Measurements from ENCODE around the gene UGP2. TPM values are rescaled to one million over a fixed set of nuclear protein-coding genes. Genes with fewer than 3 reads are reported as not detected.
"Not testable (repeated sequence)": the region's sequence is repeated elsewhere in the genome, so short reads cannot be mapped to it uniquely, and the experiment has no call there.

The UGP2 gene
- total RNA-seq, 4 donors from 2014 or later: 60.1 to 84.9 (median 65.2) TPM

- WGBS: 81% methylated on average over 3 of the region's 3 CpGs
- H3K4me1 ChIP-seq: peaks cover 55% of the 10 kb centered on the region
- no peaks in the 10 kb centered on the region for H3K9me3 ChIP-seq
- no peak overlapping the region for H3K27ac ChIP-seq
- H3K36me3 ChIP-seq: no peaks in the 10 kb centered on the region
- TF ChIP-seq CTCF (IDR thresholded peaks at IDR 0.05) (no peak), POLR2A (IDR thresholded peaks at IDR 0.05) (no peak), POLR2AphosphoS5 (IDR thresholded peaks at IDR 0.05) (no peak), EP300 (IDR thresholded peaks at IDR 0.05) (no peak)
- no peaks in the 10 kb centered on the region for H3K27me3 ChIP-seq
- DNase-seq (ENCODE audit: low spot score in 2 of 2): no peak
- no peak overlapping the region for H3K4me3 ChIP-seq
These were observed 4.2 kb downstream of the UGP2 start for GRCh38 chr2:63845866-63846265.

GRCh38 chr2:63846487-63846886 is 4.8 kb downstream of the UGP2 start:
- Histone ChIP-seq H3K27me3 (no peaks in the 10 kb centered on the region), H3K36me3 (no peaks in the 10 kb centered on the region), H3K27ac (no peak overlapping the region), H3K4me3 (no peak overlapping the region), H3K9me3 (no peaks in the 10 kb centered on the region), H3K4me1 (peaks cover 60% of the 10 kb centered on the region)
- no peak for TF ChIP-seq EP300 (IDR thresholded peaks at IDR 0.05)
- TF ChIP-seq POLR2AphosphoS5 (IDR thresholded peaks at IDR 0.05): no peak
- TF ChIP-seq CTCF (IDR thresholded peaks at IDR 0.05): no peak
- no peak for TF ChIP-seq POLR2A (IDR thresholded peaks at IDR 0.05)
- 46% methylated on average over 1 of the region's 1 CpG for WGBS
- DNase-seq (ENCODE audit: low spot score in 2 of 2): no peak

DNA sequence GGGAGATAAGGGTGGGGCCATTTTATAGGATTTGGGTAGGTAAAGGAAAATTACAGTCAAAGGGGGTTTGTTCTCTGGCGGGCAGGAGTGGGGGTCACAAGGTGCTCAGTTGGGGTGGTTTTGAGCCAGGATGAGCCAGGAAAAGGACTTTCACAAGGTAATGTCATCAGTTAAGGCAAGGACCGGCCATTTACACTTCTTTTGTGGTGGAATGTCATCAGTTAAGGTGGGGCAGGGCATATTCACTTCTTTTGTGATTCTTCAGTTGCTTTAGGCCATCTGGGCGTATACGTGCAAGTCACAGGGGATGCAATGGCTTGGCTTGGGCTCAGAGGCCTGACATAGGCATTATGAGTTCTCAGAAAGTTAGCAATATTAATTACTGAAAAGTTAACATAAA is 5.9 kb downstream of the UGP2 start:
- WGBS: 81% methylated on average over 4 of the region's 4 CpGs
- H3K27ac ChIP-seq: not testable (repeated sequence)
- H3K4me1 ChIP-seq: peaks cover 61% of the 10 kb centered on the region

DNA sequence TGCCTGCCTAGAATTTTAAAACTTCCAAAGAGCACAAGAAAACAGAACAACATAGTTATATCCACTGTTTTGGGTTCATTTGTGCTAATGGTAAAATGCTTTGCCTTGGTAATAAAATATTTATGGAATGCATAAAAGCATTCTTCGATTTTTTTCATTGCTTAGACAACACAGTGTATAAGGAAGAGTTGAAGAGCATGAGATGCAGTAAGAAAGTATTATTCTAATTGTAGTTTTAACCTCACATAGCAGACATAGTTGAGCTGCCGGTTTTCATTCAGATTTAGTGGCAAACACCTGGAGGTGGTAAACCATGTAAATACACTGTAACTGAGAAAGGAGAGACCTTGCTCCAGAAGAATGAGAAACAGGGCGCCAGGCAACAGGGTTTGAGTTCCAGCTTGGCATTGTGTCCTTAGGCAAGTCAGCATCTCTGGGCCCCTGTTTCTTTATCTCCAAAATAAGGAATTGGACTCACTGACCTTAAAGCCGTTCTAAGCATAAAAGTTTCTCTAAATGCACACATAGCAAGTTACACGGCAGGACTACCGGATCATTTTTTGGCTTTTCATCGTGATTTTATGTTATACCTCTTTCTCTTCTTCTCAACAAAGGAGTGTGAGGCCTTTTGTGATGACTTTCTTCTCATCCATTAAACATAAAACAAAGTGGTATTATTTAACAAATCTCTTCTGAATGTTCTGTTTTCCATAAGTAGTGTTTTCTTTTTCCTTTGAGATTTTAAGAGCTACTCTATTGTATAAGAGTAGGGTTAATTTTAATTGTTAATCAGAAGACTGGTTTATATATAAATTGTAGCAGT is 7.9 kb downstream of the UGP2 start:
- Histone ChIP-seq H3K27ac (no peak overlapping the region), H3K4me3 (no peak overlapping the region), H3K27me3 (no peaks in the 10 kb centered on the region), H3K36me3 (no peaks in the 10 kb centered on the region), H3K4me1 (peaks cover 49% of the 10 kb centered on the region), H3K9me3 (no peaks in the 10 kb centered on the region)
- WGBS: 40% methylated on average over 7 of the region's 7 CpGs
- no peak for TF ChIP-seq POLR2AphosphoS5 (IDR thresholded peaks at IDR 0.05)
- no peak for DNase-seq (ENCODE audit: low spot score in 2 of 2)

More for the DNA sequence above, 5.9 kb downstream of the UGP2 start:
- H3K27me3 ChIP-seq; H3K4me3 ChIP-seq; DNase-seq (ENCODE audit: low spot score in 2 of 2); H3K9me3 ChIP-seq; H3K36me3 ChIP-seq: not testable (repeated sequence)

DNA sequence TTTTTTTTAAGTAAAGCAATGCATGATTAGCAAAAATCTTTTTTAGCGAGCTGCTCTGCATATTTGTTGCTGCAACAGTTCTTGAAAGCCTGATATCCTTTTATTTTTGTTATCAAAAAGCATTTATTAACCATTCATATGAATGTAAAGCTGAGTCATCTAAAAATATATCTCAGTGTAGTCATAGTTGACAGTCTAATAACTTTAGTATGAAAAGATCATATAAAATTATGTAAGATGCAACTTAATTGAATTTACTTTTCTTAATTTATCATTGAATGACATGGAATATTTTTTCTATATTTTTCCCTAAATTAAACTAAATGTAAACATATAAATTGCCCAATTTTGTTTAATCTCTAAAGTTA is 8.5 kb downstream of the UGP2 start:
- peaks cover 43% of the 10 kb centered on the region for H3K4me1 ChIP-seq

GRCh38 chr2:63850649-63851048 is 9.0 kb downstream of the UGP2 start:
- TF ChIP-seq CTCF (IDR thresholded peaks at IDR 0.05) (no peak), POLR2A (IDR thresholded peaks at IDR 0.05) (no peak), POLR2AphosphoS5 (IDR thresholded peaks at IDR 0.05) (no peak), EP300 (IDR thresholded peaks at IDR 0.05) (no peak)
- H3K4me1 ChIP-seq: peaks cover 42% of the 10 kb centered on the region
- H3K27me3 ChIP-seq: no peaks in the 10 kb centered on the region
- H3K4me3 ChIP-seq: no peak overlapping the region
- no peaks in the 10 kb centered on the region for H3K36me3 ChIP-seq
- no peak for DNase-seq (ENCODE audit: low spot score in 2 of 2)
- no peaks in the 10 kb centered on the region for H3K9me3 ChIP-seq
- no peak overlapping the region for H3K27ac ChIP-seq

More for the DNA sequence above, 8.5 kb downstream of the UGP2 start:
- Histone ChIP-seq H3K9me3 (no peaks in the 10 kb centered on the region), H3K4me3 (no peak overlapping the region), H3K27ac (no peak overlapping the region), H3K36me3 (no peaks in the 10 kb centered on the region), H3K27me3 (no peaks in the 10 kb centered on the region)
- TF ChIP-seq POLR2AphosphoS5 (IDR thresholded peaks at IDR 0.05) (no peak), EP300 (IDR thresholded peaks at IDR 0.05) (no peak), POLR2A (IDR thresholded peaks at IDR 0.05) (no peak), CTCF (IDR thresholded peaks at IDR 0.05) (no peak)
- 52% methylated on average over 1 of the region's 1 CpG for WGBS
- no peak for DNase-seq (ENCODE audit: low spot score in 2 of 2)

All from suprapubic skin (tissue), 4 donors.